Fibroblast of lung (primary cell): ENCODE data around the gene PZP.

ENCODE experiments used
- CTCF ChIP-seq, 2 donors: IDR thresholded peaks in 1 of 2; conservative IDR thresholded peaks in 1 of 2; 1 replicate in 1 of 2; 2 replicates in 1 of 2; pipeline ENCODE4 v1.5.1; 2011 to 2012; ENCODE audit warnings: low read length in 2 of 2, control low read depth in 1 of 2, inconsistent platforms in 1 of 2, low read depth in 1 of 2, mild to moderate bottlenecking in 1 of 2
- EZH2 ChIP-seq: IDR thresholded peaks from 2 replicates; pipeline ENCODE4 v1.5.1; 2012; ENCODE audit warnings: low read length, control low read depth, mild to moderate bottlenecking; ENCODE audit errors: missing control alignments

GRCh38 chr12:9103050-9103849 is 104.9 kb downstream of the PZP start:
- TF ChIP-seq EZH2 (no peak), CTCF (conservative IDR thresholded peaks at IDR 0.05 in 1 of 2, IDR thresholded peaks at IDR 0.05 in 1 of 2; ENCODE audit: low read depth in 1 of 2, low read length in 2 of 2) (no peak)
